Measurements from ENCODE around the gene C1orf21. TPM values are rescaled to one million over a fixed set of nuclear protein-coding genes. Genes with fewer than 3 reads are reported as not detected.

The C1orf21 gene
- total and polyA plus RNA-seq, 2 donors (not counting 1 experiment from before 2014, with no cell fraction given): under 0.01 to 0.32 TPM

DNA sequence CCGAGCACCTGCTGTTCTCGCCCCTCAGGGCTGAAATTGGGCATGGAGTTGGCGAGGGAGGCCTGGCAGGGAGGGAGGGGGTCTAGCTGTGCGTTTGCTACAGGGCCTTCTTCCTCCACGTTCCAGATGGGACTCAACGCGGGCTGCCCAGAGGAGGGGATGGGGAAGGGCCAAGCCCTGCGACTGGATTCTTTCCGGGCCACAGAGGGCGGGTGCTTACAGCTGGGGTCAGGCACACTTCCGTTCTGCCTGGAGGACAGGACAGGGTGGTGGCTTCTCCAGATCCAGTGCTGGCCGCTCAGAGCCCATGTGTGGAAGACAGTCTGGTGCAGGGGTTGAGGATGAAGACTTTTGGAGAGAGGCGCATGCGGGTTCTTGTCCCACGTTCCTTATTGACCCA, 277.8 kb downstream of the C1orf21 start:
- no peak for ATAC-seq (ENCODE audit: low read depth)
- TF ChIP-seq CTCF (IDR thresholded peaks at IDR 0.05): no peak
- TF ChIP-seq EZH2 (IDR thresholded peaks at IDR 0.05; ENCODE audit: borderline replicate concordance, insufficient read depth, low read depth, low read length, poor library complexity, severe bottlenecking): no peak
- no peak overlapping the region for H3K4me3 Mint-ChIP-seq
- peaks cover 19% of the 10 kb centered on the region for H3K27me3 Mint-ChIP-seq
- Histone ChIP-seq H3K4me3 (ENCODE audit: control extremely low read depth in 1 of 5, extremely low read depth in 1 of 5, insufficient read depth in 1 of 5, low read depth in 2 of 5, low read length in 4 of 5) (no peak overlapping the region), H3K9me3 (ENCODE audit: control extremely low read depth in 1 of 3, control insufficient read depth in 2 of 3, insufficient read depth in 1 of 3, low read length in 2 of 3) (no peaks in the 10 kb centered on the region), H3K27me3 (replicated peaks in 1 of 4; ENCODE audit: control extremely low read depth in 1 of 4, control insufficient read depth in 3 of 4, insufficient read depth in 4 of 4, low read length in 3 of 4) (peaks cover 0 to 14% (median 1%) of the 10 kb centered on the region in 4 experiments), H3K27ac (ENCODE audit: low read length in 2 of 2) (no peak overlapping the region), H3K4me1 (ENCODE audit: control insufficient read depth in 2 of 2, insufficient read depth in 2 of 2, low read length in 2 of 2) (peaks cover 0 to 6% of the 10 kb centered on the region in 2 donors), H4K20me1 (ENCODE audit: control insufficient read depth, insufficient read depth, low read length, poor library complexity, severe bottlenecking) (no peaks in the 10 kb centered on the region), H3K36me3 (replicated peaks in 1 of 2; ENCODE audit: control extremely low read depth in 1 of 2, control insufficient read depth in 1 of 2, extremely low read depth in 1 of 2, insufficient read depth in 2 of 2, low read length in 1 of 2) (no peaks in the 10 kb centered on the region), H3K79me2 (ENCODE audit: control insufficient read depth, insufficient read depth, low read length) (no peaks in the 10 kb centered on the region), H3K9ac (ENCODE audit: low read length) (no peak overlapping the region), H2AFZ (ENCODE audit: insufficient read depth, low read depth, low read length, poor library complexity, severe bottlenecking) (no peak overlapping the region), H3K4me2 (replicated peaks; ENCODE audit: low read depth, low read length, poor library complexity, severe bottlenecking) (no peak overlapping the region)
- peaks cover 3% of the 10 kb centered on the region for H3K4me1 Mint-ChIP-seq
- ChIA-PET CTCF (interaction anchor here (0.6 kb wide), 1 partner anchor 835 kb away, joined by 3 read pairs; no protein-coding TSS in a partner anchor), POLR2A (no interaction called here)
- H3K9me3 Mint-ChIP-seq (ENCODE audit: insufficient read depth): no peaks in the 10 kb centered on the region
- 83% methylated on average over 9 of the region's 15 CpGs for WGBS (ENCODE audit: insufficient coverage)
- intact Hi-C loops (cut with micrococcal nuclease): no loop called here
- no peak for DNase-seq
- H3K27ac Mint-ChIP-seq: no peak overlapping the region

DNA sequence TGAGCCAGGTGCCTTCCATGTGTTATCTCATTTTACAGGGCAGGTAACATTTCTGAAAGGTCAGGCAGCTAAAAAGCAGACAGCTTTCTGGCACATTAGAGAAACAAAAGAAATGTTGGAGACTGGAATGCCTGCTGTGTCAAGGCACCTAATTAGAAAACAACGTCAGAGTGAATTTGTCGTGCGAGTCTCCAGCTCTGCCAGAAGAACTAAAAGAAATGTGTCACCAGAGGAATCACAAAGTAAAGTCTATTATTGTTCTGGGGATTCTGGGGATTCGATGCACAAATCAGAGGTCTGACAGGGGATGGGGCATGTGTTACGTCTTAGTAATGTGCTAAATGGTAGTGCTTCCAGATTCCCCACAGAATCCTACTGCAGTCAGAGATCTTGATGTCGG, 278.5 kb downstream of the C1orf21 start:
- WGBS (ENCODE audit: insufficient coverage): 93% methylated on average over 3 of the region's 6 CpGs
- ATAC-seq (ENCODE audit: low read depth) (no peak), DNase-seq (no peak)
- Mint-ChIP-seq H3K27ac (no peak overlapping the region), H3K4me1 (peaks cover 3% of the 10 kb centered on the region), H3K27me3 (peaks cover 19% of the 10 kb centered on the region), H3K4me3 (no peak overlapping the region), H3K9me3 (ENCODE audit: insufficient read depth) (no peaks in the 10 kb centered on the region)
- Histone ChIP-seq H3K9me3 (ENCODE audit: control extremely low read depth in 1 of 3, control insufficient read depth in 2 of 3, insufficient read depth in 1 of 3, low read length in 2 of 3) (no peaks in the 10 kb centered on the region), H3K4me2 (replicated peaks; ENCODE audit: low read depth, low read length, poor library complexity, severe bottlenecking) (no peak overlapping the region), H2AFZ (ENCODE audit: insufficient read depth, low read depth, low read length, poor library complexity, severe bottlenecking) (no peak overlapping the region), H3K9ac (ENCODE audit: low read length) (no peak overlapping the region), H3K36me3 (replicated peaks in 1 of 2; ENCODE audit: control extremely low read depth in 1 of 2, control insufficient read depth in 1 of 2, extremely low read depth in 1 of 2, insufficient read depth in 2 of 2, low read length in 1 of 2) (no peaks in the 10 kb centered on the region), H3K4me3 (ENCODE audit: control extremely low read depth in 1 of 5, extremely low read depth in 1 of 5, insufficient read depth in 1 of 5, low read depth in 2 of 5, low read length in 4 of 5) (no peak overlapping the region), H3K27me3 (replicated peaks in 1 of 4; ENCODE audit: control extremely low read depth in 1 of 4, control insufficient read depth in 3 of 4, insufficient read depth in 4 of 4, low read length in 3 of 4) (peaks cover 0 to 14% (median 1%) of the 10 kb centered on the region in 4 experiments), H3K27ac (ENCODE audit: low read length in 2 of 2) (no peak overlapping the region), H3K4me1 (ENCODE audit: control insufficient read depth in 2 of 2, insufficient read depth in 2 of 2, low read length in 2 of 2) (peaks cover 0 to 6% of the 10 kb centered on the region in 2 donors), H3K79me2 (ENCODE audit: control insufficient read depth, insufficient read depth, low read length) (no peaks in the 10 kb centered on the region), H4K20me1 (ENCODE audit: control insufficient read depth, insufficient read depth, low read length, poor library complexity, severe bottlenecking) (no peaks in the 10 kb centered on the region)
- TF ChIP-seq EZH2 (IDR thresholded peaks at IDR 0.05; ENCODE audit: borderline replicate concordance, insufficient read depth, low read depth, low read length, poor library complexity, severe bottlenecking) (no peak), CTCF (IDR thresholded peaks at IDR 0.05) (no peak)
- ChIA-PET CTCF (no interaction called here), POLR2A (no interaction called here)
- intact Hi-C loops (cut with micrococcal nuclease): no loop called here
